ENCODE measurements around the gene CCDC190.
"Not testable (repeated sequence)": the region's sequence is repeated elsewhere in the genome, so short reads cannot be mapped to it uniquely, and the experiment has no call there.

The CCDC190 gene

DNA sequence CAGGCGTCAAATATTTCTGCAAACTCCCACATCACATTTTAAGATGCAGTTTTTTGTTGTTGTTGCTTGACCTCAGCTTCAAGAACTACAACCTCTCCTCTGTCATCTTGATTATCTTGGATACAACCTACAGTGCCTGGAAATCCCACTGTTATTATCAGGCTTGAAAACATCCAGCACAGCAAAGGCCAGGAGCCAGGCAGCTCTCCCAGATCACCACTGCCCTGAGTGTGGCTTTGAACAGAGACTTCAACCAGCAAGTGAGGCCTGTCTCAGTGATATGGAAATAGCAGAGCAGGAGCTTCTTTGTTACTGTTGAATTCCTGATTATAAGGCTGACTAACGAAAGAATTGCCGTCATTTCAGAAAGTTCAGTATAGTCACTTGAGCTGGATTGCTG is 28.5 kb downstream of the CCDC190 start:
- no peak for DNase-seq (ENCODE audit: low read depth)
- H3K4me3 ChIP-seq (ENCODE audit: low read depth, low read length): no peak overlapping the region
- in situ Hi-C loops (cut with HindIII; ENCODE audit: low sequenced_read_pairs): no loop called here
- TF ChIP-seq, protein P1, sequence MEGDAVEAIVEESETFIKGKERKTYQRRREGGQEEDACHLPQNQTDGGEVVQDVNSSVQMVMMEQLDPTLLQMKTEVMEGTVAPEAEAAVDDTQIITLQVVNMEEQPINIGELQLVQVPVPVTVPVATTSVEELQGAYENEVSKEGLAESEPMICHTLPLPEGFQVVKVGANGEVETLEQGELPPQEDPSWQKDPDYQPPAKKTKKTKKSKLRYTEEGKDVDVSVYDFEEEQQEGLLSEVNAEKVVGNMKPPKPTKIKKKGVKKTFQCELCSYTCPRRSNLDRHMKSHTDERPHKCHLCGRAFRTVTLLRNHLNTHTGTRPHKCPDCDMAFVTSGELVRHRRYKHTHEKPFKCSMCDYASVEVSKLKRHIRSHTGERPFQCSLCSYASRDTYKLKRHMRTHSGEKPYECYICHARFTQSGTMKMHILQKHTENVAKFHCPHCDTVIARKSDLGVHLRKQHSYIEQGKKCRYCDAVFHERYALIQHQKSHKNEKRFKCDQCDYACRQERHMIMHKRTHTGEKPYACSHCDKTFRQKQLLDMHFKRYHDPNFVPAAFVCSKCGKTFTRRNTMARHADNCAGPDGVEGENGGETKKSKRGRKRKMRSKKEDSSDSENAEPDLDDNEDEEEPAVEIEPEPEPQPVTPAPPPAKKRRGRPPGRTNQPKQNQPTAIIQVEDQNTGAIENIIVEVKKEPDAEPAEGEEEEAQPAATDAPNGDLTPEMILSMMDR (IDR thresholded peaks at IDR 0.05; ENCODE audit: low read depth, low read length, missing control alignments): no peak

DNA sequence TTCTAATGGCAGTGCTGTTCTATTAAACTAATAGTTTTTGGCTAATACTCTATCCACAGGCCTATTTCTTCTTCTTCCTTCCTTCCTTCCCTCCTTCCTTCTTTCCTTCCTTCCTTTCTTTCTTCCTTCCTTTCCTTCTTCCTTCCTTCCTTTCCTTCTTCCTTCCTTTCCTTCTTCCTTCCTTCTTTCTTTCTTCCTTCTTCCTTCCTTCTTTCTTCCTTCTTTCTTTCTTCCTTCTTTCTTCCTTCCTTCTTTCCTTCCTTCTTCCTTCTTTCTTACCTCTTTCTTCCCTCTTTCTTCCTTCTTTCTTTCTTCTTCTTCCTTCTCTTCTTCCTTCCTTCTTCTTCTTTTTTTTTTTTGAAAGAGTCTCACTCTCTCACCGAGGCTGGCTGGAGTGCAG is 31.7 kb downstream of the CCDC190 start:
- in situ Hi-C loops (cut with HindIII; ENCODE audit: low sequenced_read_pairs): no loop called here
- no peak overlapping the region for H3K4me3 ChIP-seq (ENCODE audit: low read depth, low read length)
- TF ChIP-seq, protein P1 (IDR thresholded peaks at IDR 0.05; ENCODE audit: low read depth, low read length, missing control alignments): no peak
- DNase-seq (ENCODE audit: low read depth): no peak

DNA sequence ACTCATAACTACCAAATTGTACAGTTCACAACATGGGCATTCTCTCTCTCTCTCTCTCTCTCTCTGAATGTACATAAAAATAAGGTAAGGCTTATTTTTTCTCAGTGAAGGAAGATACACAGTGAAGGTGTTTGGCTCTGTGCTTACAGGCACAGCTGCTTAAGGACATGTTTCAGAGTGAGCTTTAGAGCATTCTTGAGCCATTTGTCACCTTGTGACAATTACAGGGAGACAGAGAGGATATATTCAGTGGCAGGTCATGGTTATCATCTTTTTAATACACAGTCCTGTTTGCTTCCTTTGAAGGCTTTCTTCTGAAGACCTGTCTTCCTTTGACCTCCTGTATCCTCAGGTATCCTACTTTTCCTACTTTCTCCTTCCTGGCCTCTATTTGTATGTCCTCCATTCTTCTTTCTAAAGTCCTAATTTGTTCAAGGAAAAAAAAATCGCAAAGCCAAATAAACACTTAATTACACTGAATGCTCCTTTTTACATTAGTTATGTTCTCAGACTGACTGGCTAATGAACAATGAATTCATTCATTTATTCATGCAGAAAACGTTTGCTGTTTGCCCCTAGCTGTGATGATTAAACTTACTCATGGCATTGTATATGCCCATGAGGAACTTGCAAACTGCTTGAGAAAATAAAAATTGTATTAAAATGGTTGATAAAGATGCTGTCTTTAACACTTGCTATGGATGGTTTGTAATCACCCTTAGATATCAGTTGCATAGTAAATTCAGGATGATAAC is 37.0 kb downstream of the CCDC190 start:
- no peak overlapping the region for H3K4me3 ChIP-seq (ENCODE audit: low read depth, low read length)
- TF ChIP-seq, protein P1 (IDR thresholded peaks at IDR 0.05; ENCODE audit: low read depth, low read length, missing control alignments): no peak
- in situ Hi-C loops (cut with HindIII; ENCODE audit: low sequenced_read_pairs): no loop called here
- DNase-seq (ENCODE audit: low read depth): no peak

DNA sequence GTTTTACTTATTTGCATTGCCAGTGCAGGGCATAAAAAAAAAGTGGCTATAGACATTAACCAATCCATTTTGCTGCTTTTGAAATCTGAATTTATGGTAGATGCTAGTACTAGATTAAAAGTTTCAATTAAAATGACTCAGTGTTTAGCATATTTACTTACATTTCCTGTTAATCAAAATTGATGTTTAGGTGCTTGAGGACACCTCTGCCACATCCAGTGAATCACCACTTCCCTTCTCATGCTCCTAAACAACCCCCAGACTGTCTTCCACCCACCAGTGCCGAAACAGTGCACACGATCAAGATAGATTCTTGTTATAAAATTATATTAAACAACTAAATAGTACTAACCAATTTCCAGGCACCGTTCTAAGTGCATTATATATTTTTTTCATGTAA is 37.7 kb downstream of the CCDC190 start:
- in situ Hi-C loops (cut with HindIII; ENCODE audit: low sequenced_read_pairs): no loop called here
- DNase-seq (ENCODE audit: low read depth): no peak
- no peak overlapping the region for H3K4me3 ChIP-seq (ENCODE audit: low read depth, low read length)
- TF ChIP-seq, protein P1 (IDR thresholded peaks at IDR 0.05; ENCODE audit: low read depth, low read length, missing control alignments): no peak

DNA sequence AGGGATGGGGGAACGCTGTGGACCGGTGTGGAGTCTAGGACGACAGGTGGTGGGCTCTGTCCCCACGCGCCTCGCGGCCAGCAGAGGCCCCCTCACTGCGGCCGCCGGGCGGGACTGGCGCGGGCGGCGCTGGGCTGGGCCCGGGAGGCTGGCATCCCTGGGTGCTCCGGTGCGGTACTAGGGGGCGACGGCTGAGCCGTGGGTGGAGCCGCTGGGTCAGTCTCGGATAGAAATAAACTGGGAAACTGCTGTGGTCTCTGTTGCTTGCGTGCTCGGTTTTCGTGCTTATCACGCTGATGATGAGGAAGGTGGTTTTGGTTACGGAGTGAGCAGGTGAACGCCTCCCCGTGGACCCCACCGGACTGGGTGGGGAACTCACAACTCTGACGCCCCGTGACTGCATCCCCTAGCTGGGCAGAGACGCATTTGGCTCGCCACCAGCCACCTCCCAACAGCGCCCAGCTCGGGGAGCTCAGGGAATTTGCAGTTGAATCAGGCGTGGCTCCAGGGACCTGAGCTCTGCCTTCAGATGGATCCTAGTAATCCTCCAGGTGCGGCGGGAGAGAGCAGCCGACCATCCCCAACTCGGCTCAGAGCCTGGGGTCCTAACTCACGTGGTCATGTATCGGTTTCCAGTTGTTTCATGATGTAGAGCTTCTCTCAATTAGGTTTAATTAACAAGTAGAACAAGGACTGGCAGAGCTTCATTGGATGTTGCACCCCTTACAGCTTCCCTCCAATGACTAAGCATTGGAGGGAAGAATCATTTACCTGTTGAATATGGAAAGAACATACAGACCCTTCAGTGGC is 38.4 kb downstream of the CCDC190 start:
- TF ChIP-seq, protein P1 (IDR thresholded peaks at IDR 0.05; ENCODE audit: low read depth, low read length, missing control alignments): no peak
- peak overlapping the region; percentile 51 for H3K4me3 ChIP-seq (ENCODE audit: low read depth, low read length)
- in situ Hi-C loops (cut with HindIII; ENCODE audit: low sequenced_read_pairs): no loop called here
- no peak for DNase-seq (ENCODE audit: low read depth)

DNA sequence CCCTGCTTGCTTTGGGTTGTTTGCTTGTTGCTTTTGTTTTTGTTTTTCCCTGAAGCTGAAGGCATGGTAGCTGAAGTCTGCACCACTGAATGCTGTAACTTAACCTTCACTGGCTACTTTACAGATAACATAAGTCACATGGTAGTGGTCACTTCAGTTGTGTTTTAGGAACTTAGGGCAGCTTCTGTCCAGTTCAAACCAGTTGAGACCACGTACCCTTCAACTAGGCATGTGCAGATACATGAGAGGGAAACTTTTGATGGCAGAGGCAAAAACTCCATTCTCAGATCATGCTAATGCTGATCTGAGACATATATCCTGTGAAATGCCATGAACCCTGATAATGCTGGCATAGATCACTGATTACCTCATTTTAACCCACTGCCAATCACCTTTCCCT is 42.3 kb downstream of the CCDC190 start:
- DNase-seq (ENCODE audit: low read depth); H3K4me3 ChIP-seq (ENCODE audit: low read depth, low read length); in situ Hi-C loops (cut with HindIII; ENCODE audit: low sequenced_read_pairs): not testable (repeated sequence)

DNA sequence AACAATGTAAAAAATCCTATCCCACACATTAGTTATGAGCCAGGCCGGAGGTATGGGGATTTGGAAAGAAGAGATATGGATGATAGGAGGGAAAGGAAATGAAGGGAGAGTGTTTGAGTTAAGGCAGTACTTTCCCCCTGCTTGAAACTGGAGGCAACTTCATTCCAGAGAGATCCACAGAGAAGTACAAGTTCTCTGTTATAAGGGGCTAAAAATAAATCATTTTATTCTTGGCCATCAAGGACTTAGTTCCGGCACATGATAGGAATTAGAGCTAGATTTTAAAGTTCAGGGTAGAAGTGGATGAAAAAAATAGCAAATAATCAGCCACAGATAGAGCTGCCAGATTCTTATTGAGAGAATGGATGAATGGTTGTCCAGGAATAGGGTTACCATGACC is 42.8 kb downstream of the CCDC190 start:
- in situ Hi-C loops (cut with HindIII; ENCODE audit: low sequenced_read_pairs); H3K4me3 ChIP-seq (ENCODE audit: low read depth, low read length); DNase-seq (ENCODE audit: low read depth): not testable (repeated sequence)

DNA sequence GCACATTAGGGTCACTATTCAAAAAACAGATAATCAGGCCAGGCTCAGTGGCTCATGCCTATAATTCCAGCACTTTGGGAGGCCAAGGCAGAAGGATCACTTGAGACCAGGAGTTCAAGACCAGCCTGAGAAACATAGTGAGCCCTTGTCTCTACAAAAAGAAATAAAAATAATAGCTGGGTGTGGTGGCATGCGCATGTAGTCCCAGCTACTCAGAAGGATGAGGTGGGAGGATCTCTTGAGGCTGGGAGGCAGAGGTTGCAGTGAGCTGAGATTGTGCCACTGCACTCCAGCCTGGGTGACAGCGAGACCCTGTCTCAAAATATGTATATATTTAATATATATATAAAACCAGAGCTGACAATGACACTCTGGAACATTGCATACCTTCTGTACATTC is 48.6 kb downstream of the CCDC190 start:
- not testable (repeated sequence) for DNase-seq (ENCODE audit: low read depth)

DNA sequence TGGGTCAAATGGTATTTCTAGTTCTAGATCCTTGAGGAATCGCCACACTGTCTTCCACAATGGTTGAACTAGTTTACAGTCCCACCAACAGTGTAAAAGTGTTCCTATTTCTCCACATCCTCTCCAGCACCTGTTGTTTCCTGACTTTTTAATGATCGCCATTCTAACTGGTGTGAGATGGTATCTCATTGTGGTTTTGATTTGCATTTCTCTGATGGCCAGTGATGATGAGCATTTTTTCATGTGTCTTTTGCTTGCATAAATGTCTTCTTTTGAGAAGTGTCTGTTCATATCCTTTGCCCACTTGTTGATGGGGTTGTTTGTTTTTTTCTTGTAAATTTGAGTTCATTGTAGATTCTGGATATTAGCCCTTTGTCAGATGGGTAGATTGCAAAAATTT is 53.5 kb downstream of the CCDC190 start:
- DNase-seq (ENCODE audit: low read depth); in situ Hi-C loops (cut with HindIII; ENCODE audit: low sequenced_read_pairs); H3K4me3 ChIP-seq (ENCODE audit: low read depth, low read length): not testable (repeated sequence)

More for the DNA sequence above, 48.6 kb downstream of the CCDC190 start:
- H3K4me3 ChIP-seq (ENCODE audit: low read depth, low read length); in situ Hi-C loops (cut with HindIII; ENCODE audit: low sequenced_read_pairs): not testable (repeated sequence)
